SK-N-MC (cell line): Measurements from ENCODE around the gene NARF.

Source experiments
- EZH2 ChIP-seq: fragments of 200-600 bp; sonication (generic); IDR thresholded peaks from one replicate; pipeline ENCODE4 v1.6.1; 2017; ENCODE audit warnings: antibody characterized with exemption
- FOXP2 ChIP-seq: optimal IDR thresholded peaks from 2 replicates; pipeline ENCODE3; 2011; ENCODE audit warnings: mild to moderate bottlenecking, moderate library complexity; ENCODE audit not compliant: insufficient read depth; ENCODE audit errors: extremely low read length, control extremely low read depth
- POLR2AphosphoS5 ChIP-seq: IDR thresholded peaks from 2 replicates; pipeline ENCODE4 v1.6.1; 2012; ENCODE audit warnings: mild to moderate bottlenecking, low read depth, low read length, borderline replicate concordance

DNA sequence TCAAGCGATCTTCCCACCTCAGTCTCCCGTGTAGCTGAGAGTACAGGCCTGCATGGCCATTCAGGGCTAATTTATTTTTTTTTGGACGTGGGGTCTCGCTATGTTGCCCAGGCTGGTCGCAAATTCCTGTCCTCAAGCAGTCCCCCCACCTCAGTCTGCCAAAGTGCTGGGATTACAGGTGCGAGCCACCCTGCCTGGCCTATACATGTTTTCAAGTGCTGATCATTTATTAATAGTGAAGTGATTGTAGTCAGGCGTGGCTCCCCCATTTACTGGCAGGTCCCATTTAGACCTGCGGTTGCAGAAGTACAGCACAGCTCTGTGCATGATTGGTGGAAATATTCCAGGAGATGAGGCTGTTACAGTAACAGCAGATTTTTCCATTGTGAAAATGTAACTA is 69.4 kb downstream of the NARF start:
- TF ChIP-seq POLR2AphosphoS5 (no peak), EZH2 (no peak), FOXP2 (no peak)
